Hematopoietic multipotent progenitor cell treated with erythropoietin and hydrocortisone succinate and interleukin-3 and kit ligand, for 6 days (in vitro differentiated cells): ENCODE measurements around the gene DDX10.

ENCODE experiments used
- DNase-seq: peaks from one replicate; pipeline ENCODE4 v3.0.0-alpha.2; 2015

Gene DDX10

GRCh38 chr11:108958368-108959104, 293.7 kb downstream of the DDX10 start:
- DNase-seq, result no peak

DNA sequence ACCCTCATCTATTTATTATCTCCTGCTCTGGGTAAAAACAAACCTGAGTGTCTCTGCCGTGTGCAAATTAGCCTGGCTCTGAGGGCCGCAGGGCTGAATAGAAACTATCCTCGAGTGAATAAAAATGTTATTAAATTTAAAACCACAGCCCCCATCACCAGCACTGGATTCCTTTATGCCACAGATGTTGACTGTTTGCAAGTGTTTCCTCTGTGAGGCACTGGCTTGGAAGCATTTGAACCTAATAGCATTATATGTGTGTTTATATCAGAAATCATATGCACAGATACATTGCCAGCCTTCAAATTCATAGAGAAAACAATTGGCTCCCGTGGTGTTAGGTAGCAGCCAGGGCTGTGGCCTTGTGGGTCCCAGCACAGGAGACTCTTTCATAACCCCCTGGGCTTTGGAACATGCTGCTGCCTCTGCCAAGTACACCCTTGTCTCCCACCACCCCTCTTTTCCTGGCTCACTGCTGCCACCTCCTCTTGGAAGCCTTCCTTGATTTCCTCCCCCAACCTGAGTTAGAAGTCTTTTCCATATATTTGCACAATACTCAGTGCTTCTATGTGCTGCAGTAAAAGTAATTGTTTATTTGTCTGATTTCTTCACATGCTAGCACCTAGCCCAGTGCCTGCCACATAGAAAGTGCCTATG, 294.4 kb downstream of the DDX10 start:
- DNase-seq, result no peak

DNA sequence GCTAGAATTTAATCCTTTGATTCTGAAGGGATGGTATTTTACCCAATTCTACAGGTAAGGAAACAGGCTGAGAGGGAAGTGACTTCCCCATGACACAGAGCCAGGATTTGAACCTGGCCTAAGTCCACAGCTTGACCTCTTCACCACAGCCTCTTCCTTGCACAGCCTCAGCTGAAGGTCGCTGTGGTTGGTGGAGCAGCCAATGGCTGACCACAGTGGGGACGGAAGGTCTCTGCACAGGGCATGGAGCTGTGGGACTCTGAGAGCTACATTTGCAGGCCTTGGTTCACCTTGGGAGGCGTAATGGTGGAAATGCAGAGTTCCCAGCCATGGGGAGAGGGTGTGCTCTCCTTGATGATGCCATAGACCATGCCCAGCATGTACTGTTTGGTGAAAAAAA, 295.0 kb downstream of the DDX10 start:
- no peak for DNase-seq

DNA sequence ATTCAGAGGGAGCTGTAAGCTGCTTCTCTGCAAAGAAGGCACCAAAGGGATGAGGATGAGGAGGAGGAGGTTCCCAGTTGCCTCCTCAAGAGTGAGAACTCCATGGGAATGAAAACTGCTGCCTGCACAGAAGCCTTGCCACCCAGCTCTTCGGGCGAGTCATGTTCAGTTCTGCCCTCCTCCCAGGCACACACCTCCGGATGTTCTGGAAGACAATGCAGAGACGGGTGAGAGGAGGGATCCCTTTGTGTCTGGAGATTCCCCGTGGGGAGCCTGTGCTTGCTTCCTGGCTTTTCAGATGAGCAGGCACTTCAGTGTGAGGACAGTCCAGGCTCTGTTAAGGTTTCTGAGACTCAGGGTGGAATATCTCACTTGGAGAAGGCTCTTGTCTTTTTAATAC, 295.6 kb downstream of the DDX10 start:
- DNase-seq, result no peak

GRCh38 chr11:108961095-108961494, 296.2 kb downstream of the DDX10 start:
- peak; percentile 11 for DNase-seq

DNA sequence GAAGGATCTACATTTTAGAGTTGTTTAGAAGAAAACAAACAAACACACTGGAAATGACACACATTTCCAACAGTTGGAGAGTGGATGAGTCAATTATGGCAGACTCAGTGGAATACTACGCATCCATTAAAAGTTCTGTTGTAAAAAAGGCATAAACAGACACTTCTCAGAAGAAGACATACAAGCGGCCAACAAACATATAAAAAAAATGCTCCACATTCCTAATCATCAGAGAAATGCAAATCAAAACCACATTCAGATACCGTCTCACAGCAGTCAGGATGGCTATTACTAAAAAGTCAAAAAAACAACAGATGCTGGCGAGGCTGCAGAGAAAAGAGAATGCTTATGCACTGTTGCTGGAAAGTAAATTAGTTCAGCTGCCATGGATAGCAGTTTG, 298.2 kb downstream of the DDX10 start:
- no peak for DNase-seq

DNA sequence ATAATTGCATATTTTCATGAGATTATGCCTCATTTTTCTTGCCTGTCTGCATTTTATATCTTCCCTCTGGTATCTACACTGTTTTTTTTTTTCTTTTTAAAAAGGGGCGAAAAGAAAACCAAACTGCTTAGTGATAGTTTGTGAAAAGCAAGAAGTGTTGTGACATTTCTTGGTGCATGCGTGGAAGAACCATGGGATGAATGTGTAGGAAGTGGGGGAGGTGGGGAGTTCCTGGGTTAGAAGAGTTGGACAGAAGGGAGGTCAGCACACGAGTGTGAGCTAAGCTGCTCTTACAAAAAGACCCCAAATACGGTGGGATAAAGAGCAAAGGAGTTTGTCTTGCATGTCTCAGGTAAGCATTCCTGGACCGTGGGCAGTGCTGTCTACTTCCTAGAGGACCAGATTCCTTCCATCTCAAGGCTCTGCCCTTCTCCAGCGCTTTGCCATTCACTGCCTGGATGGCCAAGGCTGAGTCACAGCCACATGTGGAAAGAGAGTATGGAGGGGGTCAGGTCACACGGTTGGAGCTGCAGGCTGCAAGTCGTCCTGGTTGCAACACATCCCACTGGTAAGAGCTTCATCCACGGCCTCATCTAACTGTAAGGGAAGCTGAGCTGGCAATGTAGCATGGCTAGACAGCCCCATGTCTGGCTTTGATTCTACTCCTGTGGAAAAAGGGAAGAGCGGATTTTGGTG, 300.6 kb downstream of the DDX10 start:
- DNase-seq, result no peak

DNA sequence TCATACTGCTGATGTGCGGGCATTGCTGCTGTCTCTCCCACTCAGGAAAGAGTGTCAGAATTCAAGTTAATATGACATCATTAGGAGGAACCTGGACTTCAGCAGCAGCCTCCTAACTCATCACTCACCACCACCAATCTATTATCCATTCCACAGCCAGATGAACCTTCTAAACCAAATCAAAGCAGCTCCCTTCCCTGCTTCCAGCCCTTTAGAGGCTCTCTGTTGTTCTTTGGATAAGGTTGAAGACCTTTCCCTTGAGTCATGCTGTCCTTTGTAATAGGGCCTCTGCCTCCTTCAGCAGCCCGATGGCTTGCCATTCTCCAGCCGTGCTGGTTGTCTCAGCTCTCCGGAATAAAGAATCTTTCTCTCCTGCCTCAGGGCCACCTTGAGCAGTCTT, 301.3 kb downstream of the DDX10 start:
- DNase-seq, result no peak

DNA sequence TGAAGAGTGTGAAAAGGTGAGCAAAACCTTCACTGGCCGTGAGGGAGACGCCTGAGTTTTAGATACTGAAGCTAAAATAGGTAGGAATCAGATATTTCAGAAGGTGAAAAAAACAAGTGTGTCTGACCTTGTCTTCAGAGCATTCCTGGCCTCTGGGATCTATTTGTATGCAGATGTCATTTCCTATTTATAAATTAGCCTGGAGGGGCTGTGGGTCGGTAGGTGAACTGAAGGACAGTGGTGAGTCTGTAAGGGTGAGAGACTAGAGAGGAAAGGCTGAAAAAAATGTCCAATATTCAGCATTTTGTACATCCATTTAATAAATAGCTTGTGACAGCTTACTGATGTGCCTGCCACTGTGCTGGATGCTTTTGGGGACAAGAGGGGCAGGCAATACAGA, 302.1 kb downstream of the DDX10 start:
- DNase-seq, result no peak

DNA sequence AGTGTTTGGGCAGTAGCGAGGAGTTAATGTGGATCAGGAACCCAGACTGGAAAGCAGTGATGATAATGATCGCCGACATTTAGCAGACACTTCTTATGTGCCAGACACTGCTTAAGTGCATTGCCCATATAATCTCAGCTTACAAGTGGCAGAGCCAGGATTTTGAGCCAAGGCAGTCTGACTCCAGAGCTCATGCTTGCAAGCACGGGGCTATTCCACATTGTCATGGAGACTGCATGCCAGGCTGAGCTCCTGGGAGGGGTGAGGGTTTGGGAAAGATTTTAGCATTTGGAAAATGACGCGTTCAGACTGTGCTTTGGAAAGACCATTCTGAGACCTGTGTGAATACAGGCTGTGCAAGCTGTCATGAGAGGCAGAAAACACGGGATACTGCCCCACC, 302.7 kb downstream of the DDX10 start:
- DNase-seq, result no peak

GRCh38 chr11:108970221-108970991, 305.5 kb downstream of the DDX10 start:
- no peak for DNase-seq

GRCh38 chr11:108973402-108974162, 308.7 kb downstream of the DDX10 start:
- no peak for DNase-seq

DNA sequence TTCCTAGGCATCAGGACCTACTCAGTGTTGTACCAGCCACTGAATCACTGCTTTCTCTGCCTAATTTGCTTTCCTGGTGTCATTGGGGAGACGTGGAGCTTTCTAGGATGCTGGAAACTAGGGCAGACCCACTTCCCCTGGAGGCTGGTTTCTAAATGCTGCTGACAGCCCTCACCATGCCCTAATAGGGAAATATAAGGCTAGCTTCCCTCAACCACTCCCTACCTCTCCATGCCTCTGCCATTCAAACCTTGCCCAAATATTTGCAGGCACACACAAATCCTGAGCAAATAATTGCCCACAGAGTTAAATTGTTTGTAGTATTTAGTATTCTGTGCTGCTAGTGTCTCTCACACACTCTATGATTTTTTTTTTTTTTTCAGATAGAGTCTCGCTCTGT, 310.2 kb downstream of the DDX10 start:
- DNase-seq, result no peak

DNA sequence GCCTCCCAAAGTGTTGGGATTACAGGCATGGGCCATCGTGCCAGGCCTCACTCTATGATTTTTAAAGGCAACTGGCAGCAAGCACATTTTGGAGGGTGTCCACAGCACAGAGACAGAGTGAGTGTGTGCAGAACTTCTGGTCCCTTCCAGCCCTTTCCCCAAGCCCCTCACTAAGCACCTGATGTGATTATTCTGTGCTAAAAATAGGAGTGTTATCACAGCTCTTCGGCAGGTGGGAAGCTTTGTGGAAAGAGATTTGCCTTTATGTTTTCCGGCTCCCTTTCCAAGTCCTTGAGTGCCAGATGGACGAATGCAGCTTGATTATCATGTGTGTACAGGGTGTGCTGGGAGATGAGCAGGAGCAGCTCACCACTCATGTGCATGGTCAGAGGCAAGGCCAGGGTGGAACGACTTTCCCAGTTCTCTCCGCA, 310.8 kb downstream of the DDX10 start:
- no peak for DNase-seq

- DNase-seq, result no peak
Measured at GRCh38 chr11:108983636-108984420, 319.0 kb downstream of the DDX10 start.

DNA sequence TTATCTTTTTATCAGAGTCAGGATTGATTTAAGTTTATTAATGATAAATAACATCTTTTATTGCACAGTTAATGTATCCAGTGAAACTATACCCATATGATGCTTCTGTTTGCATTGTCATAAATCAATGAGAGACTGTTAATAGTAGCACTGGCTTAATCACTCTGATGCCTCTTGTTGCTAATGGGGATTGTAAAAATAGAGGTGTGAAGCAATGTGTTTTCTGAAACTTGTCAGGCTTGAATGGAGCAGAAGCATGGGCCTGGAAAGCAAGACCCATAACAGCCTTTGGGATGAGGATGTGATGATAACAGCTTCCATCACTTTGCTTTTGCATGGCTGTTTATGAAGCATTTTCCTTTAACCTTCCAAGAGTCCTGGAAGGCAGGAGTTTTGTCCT, 319.7 kb downstream of the DDX10 start:
- DNase-seq, result no peak

GRCh38 chr11:108985236-108985944, 320.5 kb downstream of the DDX10 start:
- DNase-seq, result no peak

DNA sequence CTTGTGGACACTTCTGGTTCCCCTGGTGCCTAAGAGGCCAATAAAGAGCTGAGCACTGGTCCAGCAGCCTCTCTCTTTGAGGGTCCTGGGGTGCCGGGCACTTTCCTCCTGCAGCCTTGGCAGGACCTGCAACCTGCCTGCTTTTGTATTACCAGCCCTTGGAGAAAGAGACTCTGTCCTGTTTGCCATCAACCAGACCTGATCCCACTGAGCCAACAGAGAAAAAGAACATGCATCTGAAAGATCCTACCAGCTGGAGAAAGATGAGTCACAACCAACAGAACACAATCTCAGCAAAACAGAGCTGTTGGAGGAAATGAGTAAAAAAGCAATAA, 321.0 kb downstream of the DDX10 start:
- DNase-seq, result no peak
